DND-41 (cell line): ENCODE results near the gene CDK19.

Source experiments
- ATAC-seq: fragments of 200-7000 bp; cut with Tn5 transposase; 3 replicates; pipeline ENCODE4 v1.9.1; 2021; ENCODE audit warnings: low read depth; ENCODE audit not compliant: insufficient read depth
- DNase-seq: peaks from one replicate; pipeline ENCODE4 v3.0.0-alpha.2; 2020
- H2AFZ ChIP-seq: 2 replicates; pipeline ENCODE4 v1.6.0; 2012; ENCODE audit warnings: low read depth, low read length
- H3K27ac ChIP-seq: 2 replicates; pipeline ENCODE4 v1.5.1; 2012; ENCODE audit warnings: low read length, inconsistent platforms
- H3K27me3 ChIP-seq: fragments of 200-600 bp; sonication (generic); 2 replicates; pipeline ENCODE4 v1.6.0; 2012; ENCODE audit warnings: low read length, mild to moderate bottlenecking, inconsistent platforms; ENCODE audit not compliant: insufficient read depth, poor library complexity
- H3K36me3 ChIP-seq: 2 replicates; pipeline ENCODE4 v1.5.1; 2012; ENCODE audit warnings: low read length, inconsistent platforms; ENCODE audit not compliant: insufficient read depth
- H3K4me1 ChIP-seq: 2 replicates; pipeline ENCODE4 v1.5.1; 2012; ENCODE audit warnings: mild to moderate bottlenecking, low read length; ENCODE audit not compliant: insufficient read depth
- H3K4me2 ChIP-seq: 2 replicates; pipeline ENCODE4 v1.6.0; 2012; ENCODE audit warnings: mild to moderate bottlenecking, moderate library complexity, low read length, inconsistent platforms; ENCODE audit not compliant: insufficient read depth
- H3K4me3 ChIP-seq, 2 experiments: fragments of 200-600 bp in 1 of 2; shearing (Covaris generic) in 1 of 2; 2 replicates each; pipeline ENCODE4 v1.5.1; 2012 to 2016; ENCODE audit warnings: inconsistent platforms in 2 of 2, low read length in 2 of 2, mild to moderate bottlenecking in 2 of 2, low read depth in 1 of 2, moderate library complexity in 1 of 2
- H3K79me2 ChIP-seq: 2 replicates; pipeline ENCODE4 v1.6.0; 2012; ENCODE audit warnings: low read length, inconsistent platforms; ENCODE audit not compliant: insufficient read depth
- H3K9ac ChIP-seq: 2 replicates; pipeline ENCODE4 v1.6.0; 2012; ENCODE audit warnings: low read depth, mild to moderate bottlenecking, inconsistent platforms, low read length, moderate library complexity
- H3K9me3 ChIP-seq: 2 replicates; pipeline ENCODE4 v1.5.1; 2012; ENCODE audit warnings: low read length, moderate library complexity, mild to moderate bottlenecking, inconsistent platforms; ENCODE audit not compliant: insufficient read depth, severe bottlenecking
- H4K20me1 ChIP-seq: 2 replicates; pipeline ENCODE4 v1.6.0; 2012; ENCODE audit warnings: low read length; ENCODE audit not compliant: insufficient read depth
- CTCF ChIP-seq: IDR thresholded peaks from 2 replicates; pipeline ENCODE4 v1.5.1; 2012; ENCODE audit warnings: borderline replicate concordance, low read length, moderate library complexity, mild to moderate bottlenecking; ENCODE audit not compliant: poor library complexity, severe bottlenecking; ENCODE audit errors: extremely low read depth
- EZH2 ChIP-seq: IDR thresholded peaks from 3 replicates; pipeline ENCODE4 v1.6.1; 2012; ENCODE audit warnings: borderline replicate concordance, low read depth, mild to moderate bottlenecking, moderate library complexity, low read length, inconsistent platforms; ENCODE audit not compliant: severe bottlenecking

The CDK19 gene

GRCh38 chr6:110622912-110623578, 192.2 kb downstream of the CDK19 start:
- no peak overlapping the region for H3K4me3 ChIP-seq
- no peaks in the 10 kb centered on the region for H3K79me2 ChIP-seq
- no peak overlapping the region for H3K27ac ChIP-seq
- no peaks in the 10 kb centered on the region for H3K9me3 ChIP-seq
- no peaks in the 10 kb centered on the region for H3K4me1 ChIP-seq
- H3K9ac ChIP-seq, result no peak overlapping the region
- no peak overlapping the region for H2AFZ ChIP-seq
- H3K4me2 ChIP-seq, result no peak overlapping the region
- no peaks in the 10 kb centered on the region for H3K27me3 ChIP-seq
- H3K36me3 ChIP-seq, result peaks cover 33% of the 10 kb centered on the region
- DNase-seq (no peak), ATAC-seq (no peak)
- no peaks in the 10 kb centered on the region for H4K20me1 ChIP-seq
- TF ChIP-seq CTCF, result no peak
- no peak for TF ChIP-seq EZH2

- peaks cover 33% of the 10 kb centered on the region for H3K36me3 ChIP-seq
- H3K4me2 ChIP-seq, result no peak overlapping the region
- no peaks in the 10 kb centered on the region for H3K4me1 ChIP-seq
- H2AFZ ChIP-seq, result no peak overlapping the region
- H4K20me1 ChIP-seq, result no peaks in the 10 kb centered on the region
- no peak for ATAC-seq
- no peak overlapping the region for H3K4me3 ChIP-seq
- no peak overlapping the region for H3K9ac ChIP-seq
- H3K79me2 ChIP-seq, result no peaks in the 10 kb centered on the region
- H3K9me3 ChIP-seq, result no peaks in the 10 kb centered on the region
- no peak overlapping the region for H3K27ac ChIP-seq
- no peaks in the 10 kb centered on the region for H3K27me3 ChIP-seq
- TF ChIP-seq EZH2 (no peak), CTCF (no peak)
- no peak for DNase-seq
Measured at GRCh38 chr6:110621061-110621460, 194.2 kb downstream of the CDK19 start.

- H3K79me2 ChIP-seq, result no peaks in the 10 kb centered on the region
- no peaks in the 10 kb centered on the region for H4K20me1 ChIP-seq
- no peak overlapping the region for H3K9ac ChIP-seq
- H3K4me1 ChIP-seq, result no peaks in the 10 kb centered on the region
- no peaks in the 10 kb centered on the region for H3K9me3 ChIP-seq
- H3K27me3 ChIP-seq, result no peaks in the 10 kb centered on the region
- H3K4me2 ChIP-seq, result no peak overlapping the region
- H3K27ac ChIP-seq, result no peak overlapping the region
- ATAC-seq (no peak), DNase-seq (no peak)
- H2AFZ ChIP-seq, result no peak overlapping the region
- H3K4me3 ChIP-seq, result no peak overlapping the region
- no peak for TF ChIP-seq EZH2
- TF ChIP-seq CTCF, result no peak
- peaks cover 33% of the 10 kb centered on the region for H3K36me3 ChIP-seq
Measured at GRCh38 chr6:110620065-110620464, 195.2 kb downstream of the CDK19 start.
